ACC112 (cell line): ENCODE measurements around the gene DECR2.

ENCODE experiments used
- H2AFZ ChIP-seq: fragments of 200-600 bp; sonication (generic); one replicate; pipeline ENCODE4 v1.6.0; 2017; ENCODE audit warnings: antibody characterized with exemption, low read length; ENCODE audit not compliant: unreplicated experiment
- H3K27ac ChIP-seq: fragments of 200-600 bp; sonication (generic); 2 replicates; pipeline ENCODE4 v1.5.1; 2014; ENCODE audit warnings: low read depth, mild to moderate bottlenecking, antibody characterized with exemption, low read length, moderate library complexity
- H3K27me3 ChIP-seq: fragments of 200-600 bp; sonication (generic); 2 replicates; pipeline ENCODE4 v1.6.1; 2014; ENCODE audit warnings: mild to moderate bottlenecking, antibody characterized with exemption, low read length, moderate library complexity, mixed read lengths; ENCODE audit not compliant: insufficient read depth
- H3K36me3 ChIP-seq: fragments of 200-600 bp; sonication (generic); 2 replicates; pipeline ENCODE4 v1.6.1; 2016; ENCODE audit warnings: mild to moderate bottlenecking, antibody characterized with exemption, low read length, moderate library complexity, mixed read lengths; ENCODE audit not compliant: insufficient read depth
- H3K4me1 ChIP-seq: fragments of 200-600 bp; sonication (generic); one replicate; pipeline ENCODE4 v1.6.1; 2016; ENCODE audit warnings: low read length, mixed read lengths; ENCODE audit not compliant: insufficient read depth, unreplicated experiment, control insufficient read depth
- H3K4me3 ChIP-seq: fragments of 200-600 bp; sonication (generic); 2 replicates; pipeline ENCODE4 v1.5.1; 2014; ENCODE audit warnings: mild to moderate bottlenecking, low read depth, low read length
- H3K79me2 ChIP-seq: fragments of 200-600 bp; sonication (generic); one replicate; pipeline ENCODE4 v1.6.0; 2016; ENCODE audit warnings: low read length; ENCODE audit not compliant: control insufficient read depth, unreplicated experiment, insufficient read depth

Gene DECR2

GRCh38 chr16:396605-397004 lies 5.1 kb upstream of the DECR2 start:
- Histone ChIP-seq H3K36me3 (no peaks in the 10 kb centered on the region), H3K4me1 (peaks cover 12% of the 10 kb centered on the region), H3K4me3 (peak overlapping the region; percentile 87), H3K79me2 (peaks cover 9% of the 10 kb centered on the region), H3K27ac (no peak overlapping the region), H3K27me3 (no peaks in the 10 kb centered on the region), H2AFZ (peak overlapping the region; percentile 90)

- Histone ChIP-seq H3K36me3 (no peaks in the 10 kb centered on the region), H3K4me1 (peaks cover 12% of the 10 kb centered on the region), H3K27ac (0 out of 2 replicates have a peak within 1 kb of the TSS, but pooled peaks have one; percentile 5), H2AFZ (peak within 1 kb of the TSS; percentile 90), H3K4me3 (peak within 1 kb of the TSS; percentile 87), H3K79me2 (peaks cover 9% of the 10 kb centered on the region), H3K27me3 (no peaks in the 10 kb centered on the region)
Observed at GRCh38 chr16:397135-397661, 4.5 kb upstream of the DECR2 start, which contains the start of gene NME4. Gene NME4 (plus strand): TSS chr16:397199. CDS start chr16:397223, 24 bp downstream.

DNA sequence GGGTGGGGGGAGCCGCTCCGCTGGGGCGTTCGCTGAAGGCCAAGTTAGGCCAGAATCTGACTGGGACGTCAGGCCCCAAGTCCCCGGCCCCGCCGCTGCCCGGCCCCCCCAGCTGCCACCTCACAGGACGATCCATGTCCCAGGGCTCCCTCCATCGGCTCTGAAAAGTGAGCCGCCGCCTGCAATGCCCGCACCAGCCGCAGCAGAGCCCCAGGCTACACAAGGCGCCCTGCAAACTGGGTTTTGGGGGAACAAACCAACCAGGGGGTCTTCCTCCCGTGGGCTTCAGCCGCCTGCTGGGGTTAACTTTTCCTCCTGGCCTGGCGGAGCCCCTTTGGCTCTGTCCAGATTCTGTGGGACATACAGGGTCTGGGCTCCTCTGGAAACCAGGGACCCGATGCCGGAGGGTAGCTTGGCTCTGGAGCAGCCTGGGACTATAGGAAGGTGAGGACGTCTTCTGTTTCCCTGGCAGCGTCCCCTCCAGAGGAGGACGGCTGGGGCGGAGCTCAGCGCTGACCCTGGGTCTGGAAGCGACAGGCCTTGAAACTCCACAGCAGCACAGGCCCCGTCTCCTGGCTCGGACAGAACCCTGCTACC lies 3.9 kb upstream of the DECR2 start:
- H3K27ac ChIP-seq, result 0 out of 2 replicates have a peak overlapping the region, but pooled peaks have one; percentile 5
- peak overlapping the region; percentile 63 for H3K4me3 ChIP-seq
- H3K79me2 ChIP-seq, result peaks cover 9% of the 10 kb centered on the region

GRCh38 chr16:398561-399339 lies 2.9 kb upstream of the DECR2 start:
- Histone ChIP-seq H3K79me2 (peaks cover 13% of the 10 kb centered on the region), H3K4me1 (peaks cover 12% of the 10 kb centered on the region), H3K36me3 (no peaks in the 10 kb centered on the region), H3K27ac (no peak overlapping the region), H2AFZ (no peak overlapping the region), H3K27me3 (no peaks in the 10 kb centered on the region), H3K4me3 (no peak overlapping the region; the same call in 1 of the 2 replicates)

More for the DNA sequence above, 3.9 kb upstream of the DECR2 start:
- Histone ChIP-seq H3K27me3 (no peaks in the 10 kb centered on the region), H2AFZ (no peak overlapping the region), H3K36me3 (no peaks in the 10 kb centered on the region), H3K4me1 (peaks cover 12% of the 10 kb centered on the region)

GRCh38 chr16:399340-400019 lies 2.2 kb upstream of the DECR2 start:
- Histone ChIP-seq H3K27me3 (no peaks in the 10 kb centered on the region), H3K4me3 (no peak overlapping the region), H2AFZ (no peak overlapping the region), H3K36me3 (no peaks in the 10 kb centered on the region), H3K4me1 (peaks cover 12% of the 10 kb centered on the region), H3K79me2 (peaks cover 13% of the 10 kb centered on the region), H3K27ac (no peak overlapping the region)

DNA sequence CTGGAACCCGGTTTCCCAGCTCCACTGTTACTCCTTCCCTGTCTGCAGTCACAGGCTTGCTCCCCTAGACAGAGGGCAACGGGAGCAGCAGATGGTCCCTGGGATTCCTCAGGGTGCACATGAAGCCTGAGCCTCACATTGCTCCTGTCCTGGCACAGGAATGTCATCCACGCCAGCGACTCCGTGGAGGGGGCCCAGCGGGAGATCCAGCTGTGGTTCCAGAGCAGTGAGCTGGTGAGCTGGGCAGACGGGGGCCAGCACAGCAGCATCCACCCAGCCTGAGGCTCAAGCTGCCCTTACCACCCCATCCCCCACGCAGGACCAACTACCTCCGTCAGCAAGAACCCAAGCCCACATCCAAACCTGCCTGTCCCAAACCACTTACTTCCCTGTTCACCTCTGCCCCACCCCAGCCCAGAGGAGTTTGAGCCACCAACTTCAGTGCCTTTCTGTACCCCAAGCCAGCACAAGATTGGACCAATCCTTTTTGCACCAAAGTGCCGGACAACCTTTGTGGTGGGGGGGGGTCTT lies 1.6 kb upstream of the DECR2 start:
- H3K27ac ChIP-seq, result no peak overlapping the region
- H3K4me3 ChIP-seq, result peak overlapping the region; percentile 100
- peaks cover 12% of the 10 kb centered on the region for H3K4me1 ChIP-seq
- H3K36me3 ChIP-seq, result no peaks in the 10 kb centered on the region
- no peaks in the 10 kb centered on the region for H3K27me3 ChIP-seq
- H3K79me2 ChIP-seq, result peaks cover 13% of the 10 kb centered on the region
- H2AFZ ChIP-seq, result no peak overlapping the region

DNA sequence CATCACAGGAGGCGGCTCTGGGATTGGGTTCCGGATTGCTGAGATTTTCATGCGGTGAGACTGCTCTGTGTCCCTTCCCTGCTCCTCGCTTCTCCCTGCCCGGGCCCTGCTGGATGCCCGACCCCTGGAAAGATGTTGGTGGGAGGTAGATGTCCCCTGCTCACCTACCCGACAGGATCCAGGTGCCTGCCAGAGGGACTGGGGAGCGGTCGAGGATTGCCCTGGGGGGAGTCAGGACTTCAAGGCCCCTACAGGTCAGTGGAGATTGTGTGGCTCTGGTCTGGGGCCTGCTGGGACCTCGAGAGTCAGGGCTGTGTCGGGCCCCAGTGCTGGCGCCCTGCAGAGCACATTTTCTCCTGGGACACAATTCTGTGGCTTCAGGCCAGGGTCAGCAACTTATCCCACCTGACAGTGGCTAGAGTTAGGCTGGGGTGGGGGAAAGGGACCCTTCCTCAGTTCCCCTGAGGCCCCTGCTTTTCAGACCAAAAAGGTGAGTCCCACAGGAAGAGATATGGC lies 3.3 kb downstream of the DECR2 start:
- Histone ChIP-seq H3K79me2 (peaks cover 3% of the 10 kb centered on the region), H3K4me3 (no peak overlapping the region), H3K27ac (no peak overlapping the region), H3K4me1 (peaks cover 6% of the 10 kb centered on the region), H2AFZ (no peak overlapping the region), H3K27me3 (no peaks in the 10 kb centered on the region), H3K36me3 (no peaks in the 10 kb centered on the region)

DNA sequence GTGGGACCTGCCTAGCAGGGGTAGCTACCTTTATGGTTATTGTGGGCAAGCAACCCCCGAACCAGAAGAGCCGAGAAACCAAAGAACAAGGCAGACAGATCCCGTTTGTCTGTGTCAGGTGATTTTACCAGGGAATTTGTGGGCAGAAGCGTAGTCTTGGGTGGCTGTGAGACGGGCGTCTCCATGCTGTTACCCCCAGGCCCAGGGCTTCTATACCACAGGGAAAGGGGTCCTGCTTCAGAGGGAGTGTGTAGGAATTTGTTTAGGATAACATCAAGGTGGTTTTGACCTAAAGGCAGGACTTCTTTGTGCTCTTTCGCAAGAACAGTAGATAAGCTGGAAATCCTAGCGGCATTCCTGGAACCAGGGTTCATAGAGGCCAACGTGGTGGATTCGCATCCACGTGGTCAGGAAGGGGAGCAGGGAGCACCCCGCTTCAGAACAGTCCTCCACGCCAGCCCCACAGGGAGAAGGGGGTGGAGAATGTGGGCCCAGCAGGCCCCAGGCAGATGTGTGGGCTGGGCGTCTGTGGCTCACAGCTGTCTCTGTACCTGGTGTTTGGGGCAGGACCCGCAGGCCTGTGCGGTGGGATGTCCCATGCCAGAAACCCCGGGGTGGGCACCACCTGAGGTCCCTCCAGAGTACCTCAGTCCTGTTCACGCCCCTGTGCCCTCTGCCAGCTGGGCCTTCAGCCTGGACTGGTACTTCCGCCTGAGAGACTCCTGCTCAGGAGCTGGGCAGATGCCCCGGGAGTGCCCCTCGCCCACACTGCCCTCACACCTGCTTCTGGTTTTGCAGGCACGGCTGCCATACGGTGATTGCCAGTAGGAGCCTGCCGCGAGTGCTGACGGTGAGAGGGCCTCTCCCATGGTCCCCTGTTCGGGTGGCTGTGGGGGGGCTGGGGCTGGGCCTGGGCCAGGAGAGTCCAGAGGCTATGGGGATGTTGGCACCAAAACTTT lies 4.1 kb downstream of the DECR2 start:
- no peak overlapping the region for H3K4me3 ChIP-seq
- H3K4me1 ChIP-seq, result no peaks in the 10 kb centered on the region
- peaks cover 3% of the 10 kb centered on the region for H3K79me2 ChIP-seq
- H3K36me3 ChIP-seq, result no peaks in the 10 kb centered on the region
- no peaks in the 10 kb centered on the region for H3K27me3 ChIP-seq
- no peak overlapping the region for H3K27ac ChIP-seq
- no peak overlapping the region for H2AFZ ChIP-seq

GRCh38 chr16:407253-407652 lies 5.6 kb downstream of the DECR2 start:
- no peak overlapping the region for H2AFZ ChIP-seq
- no peaks in the 10 kb centered on the region for H3K27me3 ChIP-seq
- no peak overlapping the region for H3K27ac ChIP-seq
- no peaks in the 10 kb centered on the region for H3K36me3 ChIP-seq
- H3K4me3 ChIP-seq, result no peak overlapping the region
- peaks cover 3% of the 10 kb centered on the region for H3K79me2 ChIP-seq
- H3K4me1 ChIP-seq, result no peaks in the 10 kb centered on the region
